CD4-positive, alpha-beta memory T cell (primary cell): ENCODE measurements around the gene ARSJ. TPM values are rescaled to one million over a fixed set of nuclear protein-coding genes. Genes with fewer than 3 reads are reported as not detected.
"Not testable (repeated sequence)": the region's sequence is repeated elsewhere in the genome, so short reads cannot be mapped to it uniquely, and the experiment has no call there.

Experiments used
- CTCF ChIA-PET: fragments of 350-600 bp; sonication (Branson Sonifier 250); formaldehyde crosslinking; loops from one replicate; lab custom pipeline; 2021; ENCODE audit warnings: inconsistent platforms; ENCODE audit not compliant: partially characterized antibody; lab: Charles Lee
- POLR2A ChIA-PET: fragments of 350-600 bp; sonication (Branson Sonifier 250); formaldehyde crosslinking; loops from one replicate; lab custom pipeline; 2021; ENCODE audit not compliant: partially characterized antibody; lab: Charles Lee
- DNase-seq, 5 donors: peaks; one replicate each; pipeline versions ENCODE4 v3.0.0 to v3.0.0-alpha.2; 2020 to 2022; ENCODE audit warnings: mixed read lengths in 1 of 5
- H3K27ac ChIP-seq: one replicate; pipeline ENCODE4 v1.7.0; 2013; ENCODE audit warnings: low read depth, low read length
- H3K27me3 ChIP-seq: 2 replicates; pipeline ENCODE4 v1.7.0; 2013; ENCODE audit warnings: mild to moderate bottlenecking, low read length, moderate library complexity; ENCODE audit not compliant: insufficient read depth
- H3K36me3 ChIP-seq: 2 replicates; pipeline ENCODE4 v1.7.0; 2013; ENCODE audit warnings: mild to moderate bottlenecking, low read length, moderate library complexity; ENCODE audit not compliant: insufficient read depth
- H3K4me1 ChIP-seq: 2 replicates; pipeline ENCODE4 v1.7.0; 2013; ENCODE audit warnings: mild to moderate bottlenecking, low read length, moderate library complexity; ENCODE audit not compliant: insufficient read depth
- H3K4me3 ChIP-seq, 2 donors: one replicate each; pipeline ENCODE4 v1.7.0; 2013; ENCODE audit warnings: low read length in 2 of 2, mild to moderate bottlenecking in 1 of 2
- H3K9me3 ChIP-seq, 2 donors: one replicate each; pipeline ENCODE4 v1.7.0; 2013; ENCODE audit warnings: low read length in 2 of 2, control low read depth in 1 of 2; ENCODE audit not compliant: control insufficient read depth in 1 of 2
- H3K27ac Mint-ChIP-seq, 7 donors: one replicate each; pipeline ENCODE4 v1.8.0; 2020 to 2021; ENCODE audit warnings: mixed read lengths in 7 of 7, mild to moderate bottlenecking in 6 of 7, inconsistent platforms in 3 of 7, moderate library complexity in 3 of 7
- H3K27me3 Mint-ChIP-seq, 2 donors: one replicate each; pipeline ENCODE4 v1.8.0; 2020 to 2021; ENCODE audit warnings: mixed read lengths in 2 of 2
- H3K36me3 Mint-ChIP-seq, 2 donors: one replicate each; pipeline ENCODE4 v1.8.0; 2020 to 2021; ENCODE audit warnings: mixed read lengths in 2 of 2, inconsistent platforms in 1 of 2, mild to moderate bottlenecking in 1 of 2
- H3K4me1 Mint-ChIP-seq, 4 donors: one replicate each; pipeline ENCODE4 v1.8.0; 2020 to 2021; ENCODE audit warnings: mixed read lengths in 4 of 4, mild to moderate bottlenecking in 1 of 4
- H3K4me3 Mint-ChIP-seq, 8 donors: one replicate each; pipeline ENCODE4 v1.8.0; 2020 to 2021; ENCODE audit warnings: mixed read lengths in 8 of 8, mild to moderate bottlenecking in 7 of 8, moderate library complexity in 6 of 8, inconsistent platforms in 3 of 8
- H3K9me3 Mint-ChIP-seq, 8 donors: one replicate each; pipeline ENCODE4 v1.8.0; 2020 to 2021; ENCODE audit warnings: mixed read lengths in 8 of 8, mild to moderate bottlenecking in 5 of 8, inconsistent platforms in 3 of 8, moderate library complexity in 1 of 8
- intact Hi-C: fragments of 100-400 bp; cut with micrococcal nuclease; formaldehyde crosslinking; loops from one replicate; pipeline ENCODE4 v1.15.1; 2023
- polyA plus RNA-seq, 2 donors: library from polyadenylated mRNA; unstranded; fragments of 300-500 nt; fragmentation: Illumina TruSeq; gene quantifications; one replicate each; pipeline ENCODE4 v1.2.3, GENCODE V29; 2021
- total RNA-seq, 2 experiments: library from RNA; stranded (reverse); gene quantifications; one replicate each; pipeline ENCODE4 v1.2.3, GENCODE V29; 2021

ARSJ gene
- total and polyA plus RNA-seq, 4 experiments from 2014 or later, result 0.15 to 0.17 (median 0.15) TPM; not detected in 1

GRCh38 chr4:113947484-113947883 is 32.0 kb downstream of the ARSJ start:
- intact Hi-C loops, result no loop called here
- Histone ChIP-seq H3K27me3 (no peaks in the 10 kb centered on the region), H3K36me3 (no peaks in the 10 kb centered on the region), H3K4me3 (no peak overlapping the region), H3K9me3 (no peaks in the 10 kb centered on the region), H3K4me1 (peaks cover 15% of the 10 kb centered on the region), H3K27ac (no peak overlapping the region)
- POLR2A ChIA-PET, result no interaction called here
- Mint-ChIP-seq H3K9me3 (no peaks in the 10 kb centered on the region), H3K36me3 (no peaks in the 10 kb centered on the region), H3K27me3 (peaks cover 2% of the 10 kb centered on the region in 2 donors), H3K27ac (no peak overlapping the region), H3K4me3 (no peak overlapping the region), H3K4me1 (peaks cover 13 to 19% (median 14%) of the 10 kb centered on the region in 4 donors)
- CTCF ChIA-PET, result interaction anchor here (1.9 kb wide), 1 partner anchor 552 kb away, joined by 4 read pairs; no protein-coding TSS in a partner anchor
- DNase-seq, result no peak

- no peaks in the 10 kb centered on the region for H3K9me3 Mint-ChIP-seq
- CTCF ChIA-PET, result interaction anchor here (0.7 to 1.2 kb wide), 2 partner anchors 10 to 125 kb away, joined by 4 to 5 read pairs; no protein-coding TSS in a partner anchor
Measured at GRCh38 chr4:113945906-113946305, 33.5 kb downstream of the ARSJ start.

GRCh38 chr4:113943863-113944262 is 35.6 kb downstream of the ARSJ start:
- no peak overlapping the region for H3K27ac ChIP-seq
- H3K4me3 ChIP-seq, result no peak overlapping the region
- DNase-seq, result peak in 2 of 5 donors; percentile 8 to 11
- H3K27me3 Mint-ChIP-seq, result peaks cover under 1 to 1% of the 10 kb centered on the region in 2 donors
- POLR2A ChIA-PET, result interaction anchor here (1.6 kb wide), 1 partner anchor 29 kb away, joined by 3 read pairs; no protein-coding TSS in a partner anchor
- peak overlapping the region in 1 of 7 donors; percentile 12 for H3K27ac Mint-ChIP-seq
- H3K4me1 Mint-ChIP-seq, result peaks cover 10 to 15% (median 13%) of the 10 kb centered on the region in 4 donors
- peaks cover 0 to 5% (median 0%) of the 10 kb centered on the region in 8 donors for H3K9me3 Mint-ChIP-seq
- H3K4me3 Mint-ChIP-seq, result peak overlapping the region in 2 of 8 donors; percentile 36 to 37
- CTCF ChIA-PET, result no interaction called here
- no peaks in the 10 kb centered on the region for H3K9me3 ChIP-seq
- H3K27me3 ChIP-seq, result no peaks in the 10 kb centered on the region
- H3K36me3 Mint-ChIP-seq, result peaks cover 0 to 3% of the 10 kb centered on the region in 2 donors
- H3K36me3 ChIP-seq, result no peaks in the 10 kb centered on the region
- intact Hi-C loops, result no loop called here
- H3K4me1 ChIP-seq, result peaks cover 13% of the 10 kb centered on the region

More at GRCh38 chr4:113945906-113946305, 33.5 kb downstream of the ARSJ start:
- Mint-ChIP-seq H3K27ac (no peak overlapping the region), H3K27me3 (peaks cover 1% of the 10 kb centered on the region in 2 donors), H3K4me1 (peaks cover 10 to 15% (median 13%) of the 10 kb centered on the region in 4 donors), H3K36me3 (no peaks in the 10 kb centered on the region), H3K4me3 (no peak overlapping the region)
- H3K4me1 ChIP-seq, result peaks cover 13% of the 10 kb centered on the region
- no peaks in the 10 kb centered on the region for H3K9me3 ChIP-seq
- DNase-seq, result no peak
- intact Hi-C loops, result no loop called here
- no peaks in the 10 kb centered on the region for H3K36me3 ChIP-seq
- no peak overlapping the region for H3K27ac ChIP-seq
- POLR2A ChIA-PET, result no interaction called here
- H3K27me3 ChIP-seq, result no peaks in the 10 kb centered on the region
- H3K4me3 ChIP-seq, result no peak overlapping the region

GRCh38 chr4:113943085-113943484 is 36.4 kb downstream of the ARSJ start:
- peaks cover 0 to 7% (median 0%) of the 10 kb centered on the region in 8 donors for H3K9me3 Mint-ChIP-seq
- intact Hi-C loops, result no loop called here
- Histone ChIP-seq H3K4me1 (peaks cover 13% of the 10 kb centered on the region), H3K27me3 (no peaks in the 10 kb centered on the region), H3K36me3 (no peaks in the 10 kb centered on the region), H3K27ac (no peak overlapping the region), H3K4me3 (no peak overlapping the region), H3K9me3 (no peaks in the 10 kb centered on the region)
- POLR2A ChIA-PET, result no interaction called here
- peaks cover 10 to 15% (median 13%) of the 10 kb centered on the region in 4 donors for H3K4me1 Mint-ChIP-seq
- peaks cover 0 to 1% of the 10 kb centered on the region in 2 donors for H3K27me3 Mint-ChIP-seq
- H3K4me3 Mint-ChIP-seq, result no peak overlapping the region
- DNase-seq, result no peak
- H3K36me3 Mint-ChIP-seq, result peaks cover 0 to 3% of the 10 kb centered on the region in 2 donors
- H3K27ac Mint-ChIP-seq, result no peak overlapping the region
- CTCF ChIA-PET, result interaction anchor here (0.9 kb wide), 1 partner anchor 8 kb away, joined by 3 read pairs; no protein-coding TSS in a partner anchor

GRCh38 chr4:113941836-113942235 is 37.6 kb downstream of the ARSJ start:
- Histone ChIP-seq H3K4me1 (peaks cover 13% of the 10 kb centered on the region), H3K27me3 (no peaks in the 10 kb centered on the region), H3K9me3 (no peaks in the 10 kb centered on the region), H3K27ac (no peak overlapping the region), H3K4me3 (no peak overlapping the region), H3K36me3 (no peaks in the 10 kb centered on the region)
- H3K4me3 Mint-ChIP-seq, result no peak overlapping the region
- CTCF ChIA-PET, result no interaction called here
- H3K4me1 Mint-ChIP-seq, result peaks cover 10 to 15% (median 13%) of the 10 kb centered on the region in 4 donors
- peaks cover 0 to 3% of the 10 kb centered on the region in 2 donors for H3K36me3 Mint-ChIP-seq
- no peak overlapping the region for H3K27ac Mint-ChIP-seq
- POLR2A ChIA-PET, result no interaction called here
- DNase-seq, result no peak
- H3K27me3 Mint-ChIP-seq, result peaks cover 0 to 1% of the 10 kb centered on the region in 2 donors
- H3K9me3 Mint-ChIP-seq, result peaks cover 0 to 8% (median 0%) of the 10 kb centered on the region in 8 donors
- intact Hi-C loops, result no loop called here

- H3K9me3 Mint-ChIP-seq, intact Hi-C loops: not testable (repeated sequence)
Measured at GRCh38 chr4:113940103-113940502, 39.3 kb downstream of the ARSJ start.

GRCh38 chr4:113935190-113935589 is 44.3 kb downstream of the ARSJ start:
- Histone ChIP-seq H3K4me3 (no peak overlapping the region), H3K27ac (no peak overlapping the region), H3K27me3 (no peaks in the 10 kb centered on the region), H3K36me3 (no peaks in the 10 kb centered on the region), H3K4me1 (no peaks in the 10 kb centered on the region), H3K9me3 (no peaks in the 10 kb centered on the region)
- H3K4me3 Mint-ChIP-seq, result no peak overlapping the region
- peaks cover 0 to 6% (median 0%) of the 10 kb centered on the region in 8 donors for H3K9me3 Mint-ChIP-seq
- ChIA-PET POLR2A (no interaction called here), CTCF (no interaction called here)
- peaks cover 0 to 2% of the 10 kb centered on the region in 2 donors for H3K36me3 Mint-ChIP-seq
- no peaks in the 10 kb centered on the region for H3K4me1 Mint-ChIP-seq
- no peak for DNase-seq
- intact Hi-C loops, result no loop called here
- H3K27ac Mint-ChIP-seq, result no peak overlapping the region
- H3K27me3 Mint-ChIP-seq, result no peaks in the 10 kb centered on the region

More at GRCh38 chr4:113940103-113940502, 39.3 kb downstream of the ARSJ start:
- peaks cover 13% of the 10 kb centered on the region for H3K4me1 ChIP-seq
- H3K36me3 ChIP-seq, DNase-seq, H3K27me3 Mint-ChIP-seq, CTCF ChIA-PET, H3K4me3 ChIP-seq, H3K9me3 ChIP-seq, H3K27me3 ChIP-seq, H3K27ac ChIP-seq, H3K27ac Mint-ChIP-seq, H3K4me3 Mint-ChIP-seq, POLR2A ChIA-PET, H3K36me3 Mint-ChIP-seq: not testable (repeated sequence)
- peaks cover 10 to 15% (median 13%) of the 10 kb centered on the region in 4 donors for H3K4me1 Mint-ChIP-seq
